Calu3 (cell line): ENCODE measurements around the gene MCMBP. TPM values are rescaled to one million over a fixed set of nuclear protein-coding genes. Genes with fewer than 3 reads are reported as not detected.

ENCODE experiments used
- BruUV-seq: library from RNA; stranded (reverse); fragments of 400-500 nt; replicated peaks from 2 replicates; lab custom pipeline; 2021; lab: Mats Ljungman, UMichigan
- CTCF ChIA-PET: fragments of 300-600 bp; sonication (Branson Sonifier 250); formaldehyde crosslinking; loops from one replicate; lab custom pipeline; 2022; ENCODE audit warnings: antibody characterized with exemption; lab: Charles Lee
- DNase-seq: peaks from one replicate; pipeline ENCODE4 v3.0.0; 2022
- H3K27ac Mint-ChIP-seq: one replicate; pipeline ENCODE4 v1.8.0; 2022; ENCODE audit warnings: mixed read lengths; ENCODE audit not compliant: unreplicated experiment
- H3K27me3 Mint-ChIP-seq: one replicate; pipeline ENCODE4 v1.8.0; 2022; ENCODE audit warnings: mixed read lengths; ENCODE audit not compliant: unreplicated experiment
- H3K36me3 Mint-ChIP-seq: one replicate; pipeline ENCODE4 v1.8.0; 2022; ENCODE audit warnings: mild to moderate bottlenecking, moderate library complexity, mixed read lengths; ENCODE audit not compliant: insufficient read depth, unreplicated experiment
- H3K4me1 Mint-ChIP-seq: one replicate; pipeline ENCODE4 v1.8.0; 2022; ENCODE audit warnings: mild to moderate bottlenecking, low read depth, mixed read lengths; ENCODE audit not compliant: unreplicated experiment
- H3K4me3 Mint-ChIP-seq: one replicate; pipeline ENCODE4 v1.8.0; 2022; ENCODE audit warnings: mild to moderate bottlenecking, low read depth, moderate library complexity, mixed read lengths; ENCODE audit not compliant: unreplicated experiment
- H3K9me3 Mint-ChIP-seq: one replicate; pipeline ENCODE4 v1.8.0; 2022; ENCODE audit warnings: low read depth, mixed read lengths; ENCODE audit not compliant: unreplicated experiment
- intact Hi-C: fragments of 100-400 bp; cut with micrococcal nuclease; formaldehyde crosslinking; loops from one replicate; pipeline ENCODE4 v1.10.0; 2022; ENCODE audit not compliant: unreplicated experiment
- total RNA-seq: library from RNA; stranded (reverse); gene quantifications from 2 replicates; pipeline ENCODE4 v1.2.3, GENCODE V29; 2022
- TF ChIP-seq, protein P1 (sequence below): fragments of 200-600 bp; IDR thresholded peaks from one replicate; pipeline ENCODE4 v1.8.0; 2022; ENCODE audit warnings: antibody characterized with exemption; ENCODE audit not compliant: unreplicated experiment

Gene MCMBP
- total RNA-seq, 1 experiment from 2014 or later: 40.3 TPM

DNA sequence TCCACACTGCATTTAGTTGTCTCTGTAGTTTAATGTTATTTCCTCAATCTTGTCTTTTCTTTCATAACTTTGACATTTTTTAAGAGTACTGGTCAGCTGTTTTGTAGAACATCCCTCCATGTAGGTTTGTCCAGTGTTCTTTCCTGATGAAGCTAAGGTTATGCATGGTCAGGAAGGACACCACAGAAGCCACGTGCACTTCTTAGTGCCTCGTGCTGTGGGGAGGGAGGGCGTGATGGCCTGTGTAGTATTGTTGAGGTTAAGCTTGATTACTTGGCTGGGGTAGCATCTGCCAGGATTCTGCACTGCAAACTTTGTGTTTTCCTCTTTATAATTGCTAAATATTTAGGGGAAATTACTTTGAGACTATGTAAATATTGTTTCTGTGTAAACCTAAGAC, 48.3 kb downstream of the MCMBP start:
- TF ChIP-seq, protein P1, sequence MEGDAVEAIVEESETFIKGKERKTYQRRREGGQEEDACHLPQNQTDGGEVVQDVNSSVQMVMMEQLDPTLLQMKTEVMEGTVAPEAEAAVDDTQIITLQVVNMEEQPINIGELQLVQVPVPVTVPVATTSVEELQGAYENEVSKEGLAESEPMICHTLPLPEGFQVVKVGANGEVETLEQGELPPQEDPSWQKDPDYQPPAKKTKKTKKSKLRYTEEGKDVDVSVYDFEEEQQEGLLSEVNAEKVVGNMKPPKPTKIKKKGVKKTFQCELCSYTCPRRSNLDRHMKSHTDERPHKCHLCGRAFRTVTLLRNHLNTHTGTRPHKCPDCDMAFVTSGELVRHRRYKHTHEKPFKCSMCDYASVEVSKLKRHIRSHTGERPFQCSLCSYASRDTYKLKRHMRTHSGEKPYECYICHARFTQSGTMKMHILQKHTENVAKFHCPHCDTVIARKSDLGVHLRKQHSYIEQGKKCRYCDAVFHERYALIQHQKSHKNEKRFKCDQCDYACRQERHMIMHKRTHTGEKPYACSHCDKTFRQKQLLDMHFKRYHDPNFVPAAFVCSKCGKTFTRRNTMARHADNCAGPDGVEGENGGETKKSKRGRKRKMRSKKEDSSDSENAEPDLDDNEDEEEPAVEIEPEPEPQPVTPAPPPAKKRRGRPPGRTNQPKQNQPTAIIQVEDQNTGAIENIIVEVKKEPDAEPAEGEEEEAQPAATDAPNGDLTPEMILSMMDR: no peak
- no peaks in the 10 kb centered on the region for H3K36me3 Mint-ChIP-seq
- DNase-seq: no peak
- BruUV-seq: no TSS peak
- no peaks in the 10 kb centered on the region for H3K9me3 Mint-ChIP-seq
- no peaks in the 10 kb centered on the region for H3K27me3 Mint-ChIP-seq
- H3K27ac Mint-ChIP-seq: no peak overlapping the region
- CTCF ChIA-PET: no interaction called here
- intact Hi-C loops: no loop called here
- H3K4me1 Mint-ChIP-seq: no peaks in the 10 kb centered on the region
- no peak overlapping the region for H3K4me3 Mint-ChIP-seq

DNA sequence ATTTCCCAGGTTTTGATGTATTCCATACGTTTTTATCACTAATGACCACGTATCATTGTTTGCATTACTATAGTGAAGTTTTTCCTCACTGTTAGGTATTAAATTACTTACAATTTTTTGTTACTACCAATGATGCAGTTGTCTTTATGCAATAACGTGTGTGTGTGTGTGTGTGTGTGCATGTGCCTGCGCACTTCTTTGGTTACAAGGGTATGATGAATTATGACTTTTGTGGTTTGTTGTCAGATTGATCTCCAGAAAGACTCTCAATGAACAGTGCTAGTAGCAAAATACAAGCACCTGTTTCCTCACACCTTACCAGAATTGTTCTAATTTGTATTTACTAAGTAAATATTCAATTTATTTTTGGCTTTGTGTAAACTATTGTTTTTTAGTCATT, 51.5 kb downstream of the MCMBP start:
- BruUV-seq: no TSS peak
- H3K4me3 Mint-ChIP-seq: no peak overlapping the region
- H3K4me1 Mint-ChIP-seq: no peaks in the 10 kb centered on the region
- no peaks in the 10 kb centered on the region for H3K36me3 Mint-ChIP-seq
- H3K9me3 Mint-ChIP-seq: no peaks in the 10 kb centered on the region
- no peak for DNase-seq
- intact Hi-C loops: no loop called here
- H3K27me3 Mint-ChIP-seq: no peaks in the 10 kb centered on the region
- H3K27ac Mint-ChIP-seq: no peak overlapping the region
- CTCF ChIA-PET: no interaction called here
- TF ChIP-seq, protein P1: no peak

DNA sequence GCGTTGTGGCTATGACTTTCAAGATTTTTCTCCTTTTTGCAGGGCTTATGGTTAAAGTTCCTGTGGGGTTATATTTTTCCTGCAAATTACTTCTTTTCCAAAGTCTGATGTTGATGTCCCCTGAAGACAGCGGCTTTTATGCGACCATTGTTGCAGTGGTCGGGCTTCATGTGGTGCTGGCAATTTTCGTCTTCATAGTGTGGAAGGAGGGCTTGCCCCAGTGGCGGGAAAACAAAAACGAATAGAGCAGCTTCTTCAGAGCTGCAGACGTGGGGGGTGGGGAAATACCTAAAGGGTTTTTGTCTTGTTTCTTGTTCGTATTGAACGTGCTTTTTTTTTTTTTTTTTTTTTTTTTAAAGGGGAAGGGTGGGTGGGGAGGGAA, 53.8 kb downstream of the MCMBP start:
- Mint-ChIP-seq H3K4me3 (no peak overlapping the region), H3K9me3 (no peaks in the 10 kb centered on the region), H3K36me3 (no peaks in the 10 kb centered on the region), H3K27me3 (no peaks in the 10 kb centered on the region), H3K27ac (no peak overlapping the region), H3K4me1 (no peaks in the 10 kb centered on the region)
- intact Hi-C loops: no loop called here
- TF ChIP-seq, protein P1: no peak
- CTCF ChIA-PET: no interaction called here
- no TSS peak for BruUV-seq
- no peak for DNase-seq

DNA sequence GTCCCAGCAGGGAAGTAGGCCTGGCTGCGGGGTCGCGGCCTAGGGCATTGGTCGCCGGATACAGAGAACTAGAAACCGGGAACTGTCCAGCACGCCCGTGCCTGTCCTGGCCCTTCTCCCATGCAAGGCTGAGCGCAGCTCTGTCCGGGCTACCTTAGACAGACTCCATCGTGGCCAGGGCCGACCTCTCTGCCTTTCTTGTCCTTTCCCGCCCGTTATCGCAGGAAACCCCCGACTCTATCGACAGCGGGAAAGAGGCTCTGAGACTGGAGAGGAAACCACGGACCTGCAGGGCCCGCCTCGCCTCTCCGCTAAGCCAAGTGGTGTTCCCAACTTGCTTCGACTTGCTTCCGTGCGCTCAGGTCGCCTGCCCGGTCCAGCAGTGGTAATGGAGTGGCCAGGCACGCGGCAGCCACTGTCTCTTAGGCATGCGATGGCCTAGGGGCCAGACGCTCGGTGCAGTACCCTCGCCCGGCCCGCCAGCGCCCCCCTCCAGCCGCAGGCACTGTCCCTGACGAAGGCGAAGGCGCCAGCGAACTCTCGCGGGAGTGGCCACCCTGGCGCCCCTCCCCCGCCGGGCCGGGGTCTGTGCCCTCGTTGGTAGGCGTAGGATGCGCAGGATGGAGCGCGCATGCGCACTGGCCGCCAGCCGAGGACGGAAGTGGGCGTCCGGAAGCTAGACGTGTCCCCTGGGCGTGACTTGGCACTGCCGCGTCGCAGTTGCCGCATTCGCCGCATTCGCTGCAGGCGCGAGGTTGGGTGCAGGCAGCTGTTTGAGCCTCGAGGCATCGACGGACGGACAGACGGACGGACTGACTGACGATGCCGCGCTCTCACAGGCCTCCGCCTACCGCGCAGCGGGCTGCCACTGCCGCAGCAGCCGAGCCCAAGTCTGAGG, 54.4 kb downstream of the MCMBP start:
- no peak for DNase-seq
- Mint-ChIP-seq H3K4me3 (no peak overlapping the region), H3K27me3 (no peaks in the 10 kb centered on the region), H3K9me3 (no peaks in the 10 kb centered on the region), H3K27ac (no peak overlapping the region), H3K4me1 (no peaks in the 10 kb centered on the region), H3K36me3 (no peaks in the 10 kb centered on the region)
- CTCF ChIA-PET: no interaction called here
- BruUV-seq: no TSS peak
- TF ChIP-seq, protein P1: no peak
- intact Hi-C loops: no loop called here
